RCC 7860 (cell line): ENCODE data around the gene SDHC.

Experiments
- DNase-seq: peaks from one replicate; pipeline ENCODE4 v3.0.0-alpha.2; 2015; ENCODE audit warnings: low spot score
- FAIRE-seq: peaks from 2 replicates; lab custom pipeline; 2012; peaks lifted over from hg19 to GRCh38; lab: Jason Lieb, UNC

SDHC gene

GRCh38 chr1:161314201-161314981 lies at the start of gene SDHC:
Gene SDHC (plus strand): TSS chr1:161314381. CDS start chr1:161314406, 25 bp downstream.
- FAIRE-seq (no peak), DNase-seq (peak; percentile 50)

GRCh38 chr1:161265305-161265704 lies 48.9 kb upstream of the SDHC start:
- no peak for DNase-seq
- no peak for FAIRE-seq

- no peak for FAIRE-seq
- DNase-seq = no peak
These were observed 48.0 kb upstream of the SDHC start for GRCh38 chr1:161266202-161266601.

- DNase-seq = no peak
- FAIRE-seq = no peak
These were observed 47.3 kb upstream of the SDHC start for GRCh38 chr1:161266836-161267235.

GRCh38 chr1:161267321-161267720 lies 46.9 kb upstream of the SDHC start:
- FAIRE-seq (no peak), DNase-seq (no peak)

GRCh38 chr1:161273402-161273801 lies 40.8 kb upstream of the SDHC start:
- DNase-seq (no peak), FAIRE-seq (no peak)

- no peak for DNase-seq
- FAIRE-seq = no peak
These were observed 39.3 kb upstream of the SDHC start for GRCh38 chr1:161274874-161275273.

GRCh38 chr1:161282991-161283390 lies 31.2 kb upstream of the SDHC start:
- FAIRE-seq (no peak), DNase-seq (no peak)

GRCh38 chr1:161285113-161285512 lies 29.1 kb upstream of the SDHC start:
- no peak for DNase-seq
- FAIRE-seq = no peak

- no peak for DNase-seq
- FAIRE-seq = no peak
These were observed 28.7 kb upstream of the SDHC start for GRCh38 chr1:161285521-161285920.

GRCh38 chr1:161287482-161288054 lies 26.6 kb upstream of the SDHC start:
- FAIRE-seq = no peak
- DNase-seq = no peak

- no peak for DNase-seq
- no peak for FAIRE-seq
These were observed 23.4 kb upstream of the SDHC start for GRCh38 chr1:161290779-161291178.

GRCh38 chr1:161297415-161297814 lies 16.8 kb upstream of the SDHC start:
- no peak for FAIRE-seq
- no peak for DNase-seq

GRCh38 chr1:161298116-161298515 lies 16.1 kb upstream of the SDHC start:
- no peak for DNase-seq

GRCh38 chr1:161299347-161299746 lies 14.8 kb upstream of the SDHC start:
- no peak for FAIRE-seq
- DNase-seq = no peak

More at GRCh38 chr1:161298116-161298515, 16.1 kb upstream of the SDHC start:
- no peak for FAIRE-seq

GRCh38 chr1:161300478-161300877 lies 13.7 kb upstream of the SDHC start:
- FAIRE-seq = no peak
- no peak for DNase-seq

GRCh38 chr1:161304927-161305866 lies 9.0 kb upstream of the SDHC start:
- FAIRE-seq = no peak

GRCh38 chr1:161305867-161306519 lies 8.2 kb upstream of the SDHC start:
- FAIRE-seq (no peak), DNase-seq (no peak)

More at GRCh38 chr1:161304927-161305866, 9.0 kb upstream of the SDHC start:
- no peak for DNase-seq

GRCh38 chr1:161307230-161307768 lies 6.9 kb upstream of the SDHC start:
- DNase-seq (no peak), FAIRE-seq (no peak)

- FAIRE-seq = no peak
These were observed 6.1 kb upstream of the SDHC start for GRCh38 chr1:161307892-161308638.

More at GRCh38 chr1:161307892-161308638, 6.1 kb upstream of the SDHC start:
- no peak for DNase-seq
